ENCODE results near the gene PIK3CB.
"Not testable (repeated sequence)": the region's sequence is repeated elsewhere in the genome, so short reads cannot be mapped to it uniquely, and the experiment has no call there.

PIK3CB gene

DNA sequence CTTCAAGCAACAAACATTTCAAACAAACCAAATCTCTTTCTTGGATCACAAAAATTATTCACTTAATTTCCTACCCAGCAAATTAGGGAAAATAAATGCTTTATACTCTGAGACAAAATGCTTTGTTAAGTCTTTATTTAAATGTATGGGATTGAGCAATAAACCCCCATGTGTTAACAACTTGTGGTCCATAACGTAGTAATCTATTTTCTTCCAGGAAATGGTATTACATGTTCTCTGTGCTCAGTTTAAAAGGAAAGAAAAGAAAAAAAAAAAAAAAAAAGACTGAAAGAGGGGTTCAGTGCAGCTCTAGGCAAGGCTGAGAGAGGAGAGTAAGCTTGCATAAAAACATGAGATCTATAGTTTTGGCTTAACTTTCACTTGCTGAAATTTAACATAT lies 102.3 kb downstream of the PIK3CB start:
- no peak for FAIRE-seq

DNA sequence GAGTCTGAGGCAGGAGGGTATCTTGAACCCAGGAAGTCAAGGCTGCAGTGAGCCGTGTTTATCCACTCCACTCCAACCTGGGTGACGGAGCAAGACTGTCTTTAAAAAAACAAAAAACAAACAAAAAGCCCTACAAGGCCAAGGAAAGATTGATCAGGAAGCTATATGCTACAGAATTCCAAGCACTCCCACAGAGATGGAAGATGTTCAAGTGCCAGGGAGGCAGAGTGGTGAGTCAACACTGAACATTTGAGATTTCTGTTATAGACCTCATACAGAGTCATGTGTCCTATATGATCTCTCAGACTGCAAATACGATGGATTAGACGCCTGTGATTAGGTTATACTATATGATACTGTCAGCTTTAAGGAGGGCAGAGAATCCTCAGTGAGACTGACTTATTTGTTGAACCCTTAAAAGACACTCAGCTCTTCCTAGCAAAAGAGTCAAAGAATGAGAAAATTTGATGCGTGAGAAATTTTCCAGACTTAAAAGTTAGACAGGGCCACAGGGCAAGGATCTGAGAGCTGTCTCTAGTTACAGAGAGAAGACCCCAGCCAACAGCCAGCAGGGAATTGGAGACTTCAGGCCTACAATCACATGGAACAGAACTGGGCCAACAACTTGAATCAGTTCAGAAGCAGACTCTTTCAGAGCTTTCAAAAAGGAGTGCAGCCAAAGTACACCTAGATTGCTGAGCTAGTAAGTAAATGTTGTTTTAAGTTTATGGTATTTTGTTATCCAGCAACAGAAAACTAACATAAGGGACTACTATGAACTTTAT lies 107.6 kb downstream of the PIK3CB start:
- no peak for FAIRE-seq

DNA sequence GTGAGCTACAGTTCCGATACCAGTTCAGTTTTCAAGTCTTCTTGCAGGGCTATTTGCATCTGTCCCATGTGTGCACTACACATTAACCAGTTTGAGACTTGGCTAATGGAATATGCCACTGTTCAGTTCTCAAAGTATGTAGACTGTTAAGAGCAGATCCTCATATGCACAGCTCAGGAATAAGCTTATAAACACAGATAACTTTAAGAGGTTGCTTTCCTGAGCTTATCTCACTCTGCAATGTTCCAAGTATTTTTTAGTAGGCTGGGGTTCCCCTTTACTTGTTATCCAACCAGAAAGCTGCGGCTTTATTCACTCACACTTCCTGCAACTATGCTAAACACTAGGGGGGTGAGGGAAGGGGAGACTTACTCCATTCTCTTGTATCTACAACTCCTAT lies 108.7 kb downstream of the PIK3CB start:
- not testable (repeated sequence) for FAIRE-seq

DNA sequence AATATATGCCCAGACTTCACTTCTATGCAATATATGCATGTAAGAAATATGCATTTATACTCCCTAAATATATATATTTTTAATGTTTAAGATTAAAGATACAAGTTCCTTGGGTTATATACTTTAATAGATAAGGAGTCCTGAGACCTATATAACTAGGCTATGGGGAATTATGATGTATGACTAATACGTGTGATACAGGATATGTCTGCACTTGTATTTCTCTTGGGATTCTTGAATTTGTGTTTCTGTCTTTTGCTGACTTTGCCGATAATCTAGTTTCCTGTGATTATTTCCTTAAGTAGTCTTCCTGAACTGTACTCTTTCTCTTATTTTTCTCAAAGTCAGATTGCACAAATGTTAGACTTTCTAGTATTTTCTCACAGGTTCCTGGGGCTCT lies 109.6 kb downstream of the PIK3CB start:
- FAIRE-seq = no peak

DNA sequence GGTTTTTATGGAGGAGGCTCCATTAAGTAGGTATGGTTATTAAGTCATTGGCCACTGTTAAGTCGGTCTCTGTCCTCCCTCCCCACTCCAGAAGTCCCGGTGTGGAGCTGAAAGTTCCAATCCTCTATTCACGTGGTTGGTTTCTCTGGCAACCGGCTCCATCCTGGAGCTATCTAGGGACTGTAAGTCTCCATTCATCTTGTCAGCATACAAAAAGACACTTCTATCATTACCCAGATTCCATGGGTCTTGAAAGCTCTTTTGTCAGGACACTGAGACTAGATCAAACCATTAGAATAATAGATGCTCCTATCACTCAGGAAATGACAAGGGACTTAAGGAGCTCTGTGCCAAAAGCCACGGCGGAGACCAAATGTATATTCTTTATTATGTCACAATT lies 110.3 kb downstream of the PIK3CB start:
- FAIRE-seq = no peak

DNA sequence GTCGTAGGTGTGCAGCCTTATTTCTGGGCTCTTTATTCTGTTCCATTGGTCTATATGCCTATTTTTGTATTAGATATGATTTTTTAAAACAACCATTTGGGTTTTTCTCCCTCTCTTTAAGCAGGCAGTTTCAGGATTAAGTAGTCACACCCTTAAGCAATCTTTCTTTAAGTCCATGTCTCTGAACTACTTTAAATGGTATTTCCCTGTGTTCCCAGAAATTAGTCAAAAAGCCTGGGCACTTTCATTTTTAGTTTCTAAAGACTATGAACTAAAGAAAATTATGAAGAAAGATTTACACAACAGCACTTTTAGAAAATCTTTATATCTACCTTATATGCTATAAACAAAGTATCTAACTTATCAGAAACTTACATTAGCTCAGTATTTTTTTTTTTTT lies 115.9 kb downstream of the PIK3CB start:
- no peak for FAIRE-seq

GRCh38 chr3:138717348-138717747 lies 117.4 kb downstream of the PIK3CB start:
- FAIRE-seq = no peak

GRCh38 chr3:138712086-138712485 lies 122.6 kb downstream of the PIK3CB start:
- FAIRE-seq = peak; percentile 16

DNA sequence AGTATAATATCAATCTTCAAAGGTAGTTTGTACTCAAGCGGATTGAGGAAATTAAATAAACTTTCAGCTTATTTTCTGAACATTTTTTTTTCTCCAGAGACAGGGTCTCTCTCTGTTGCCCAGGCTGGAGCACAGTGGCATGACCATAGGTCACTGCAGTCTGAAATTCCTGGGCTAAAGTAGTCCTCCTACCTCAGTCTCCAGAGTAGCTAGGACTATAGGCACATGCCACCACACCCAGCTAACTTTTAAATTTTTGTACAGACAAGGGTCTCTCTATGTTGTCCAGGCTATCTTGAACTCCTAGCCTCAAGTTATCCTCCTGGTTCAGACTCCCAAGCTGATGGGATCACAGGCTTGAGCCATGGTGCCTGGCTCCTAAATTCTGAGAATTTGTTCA lies 129.1 kb downstream of the PIK3CB start:
- no peak for FAIRE-seq

- FAIRE-seq = no peak
These were observed 137.9 kb downstream of the PIK3CB start for GRCh38 chr3:138696666-138697370.

DNA sequence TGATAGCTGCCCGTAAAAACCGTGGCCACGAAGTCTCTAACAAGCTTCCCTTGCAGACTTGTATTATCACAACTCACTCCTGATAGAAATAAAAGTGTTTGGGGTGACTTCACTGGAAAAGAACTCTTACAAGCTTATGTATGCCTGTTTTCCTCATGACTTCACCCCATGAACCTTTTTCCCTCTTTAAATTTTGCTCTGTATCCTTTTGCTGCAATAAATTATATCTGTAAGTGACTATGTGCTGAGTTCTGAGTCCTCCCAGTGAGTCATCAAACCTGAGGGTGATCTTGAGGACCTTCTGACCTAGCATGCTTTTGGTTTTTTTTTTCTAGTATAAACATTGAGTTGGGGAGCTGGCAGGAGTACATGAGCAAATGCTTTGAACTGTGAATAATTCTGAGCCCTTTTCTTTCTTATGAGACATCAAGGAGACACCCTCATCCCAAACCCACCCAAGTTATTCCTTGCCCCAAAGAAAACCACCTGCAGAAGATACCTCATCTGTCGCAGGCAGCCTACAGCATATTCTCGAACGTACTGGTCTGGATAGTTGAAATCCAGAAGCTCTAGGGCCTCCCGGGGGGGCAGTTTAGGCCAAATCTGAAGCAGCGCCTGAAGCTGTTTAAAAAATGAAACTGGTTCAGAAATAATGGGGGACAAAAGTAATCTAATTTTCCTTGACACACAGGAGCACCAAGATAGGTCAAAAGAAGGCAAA lies 140.3 kb downstream of the PIK3CB start:
- FAIRE-seq = no peak

DNA sequence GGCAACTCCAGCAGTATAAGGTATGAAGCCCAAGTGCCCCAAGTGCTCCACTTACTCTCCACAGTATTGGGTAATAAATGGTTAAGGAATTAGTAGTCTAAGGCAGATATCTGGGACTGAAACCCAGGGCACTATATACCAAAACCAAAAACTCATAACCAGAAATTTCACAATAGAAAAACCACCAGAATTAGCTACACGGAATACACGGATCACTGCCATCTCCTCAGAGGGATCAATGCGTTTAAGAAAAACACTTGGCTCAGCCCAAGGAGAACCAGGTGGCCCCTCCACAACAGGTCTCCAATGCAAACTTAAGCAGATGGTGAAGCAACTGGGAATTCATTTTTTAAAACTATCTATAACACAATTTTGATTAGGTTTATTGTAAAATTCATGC lies 142.6 kb downstream of the PIK3CB start:
- no peak for FAIRE-seq

DNA sequence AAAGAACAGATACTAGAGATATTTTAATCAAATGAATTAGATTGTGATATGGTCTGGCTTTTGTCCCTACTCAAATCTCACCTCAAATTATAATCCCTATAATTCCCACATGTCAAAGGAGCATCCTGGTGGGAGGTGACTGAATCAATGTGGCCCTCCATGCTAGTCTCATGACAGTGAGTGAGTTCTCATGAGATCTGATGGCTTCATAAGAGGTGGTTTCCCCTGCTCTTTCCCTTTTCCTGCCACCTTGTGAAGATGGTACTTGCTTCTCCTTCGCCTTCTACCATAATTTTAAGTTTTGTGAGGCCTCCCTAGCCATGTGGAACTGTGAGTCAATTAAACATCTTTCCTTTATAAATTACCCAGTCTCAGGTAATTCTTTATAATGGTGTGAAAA lies 143.4 kb downstream of the PIK3CB start:
- FAIRE-seq = no peak

GRCh38 chr3:138690036-138690435 lies 144.7 kb downstream of the PIK3CB start:
- peak; percentile 3 for FAIRE-seq

DNA sequence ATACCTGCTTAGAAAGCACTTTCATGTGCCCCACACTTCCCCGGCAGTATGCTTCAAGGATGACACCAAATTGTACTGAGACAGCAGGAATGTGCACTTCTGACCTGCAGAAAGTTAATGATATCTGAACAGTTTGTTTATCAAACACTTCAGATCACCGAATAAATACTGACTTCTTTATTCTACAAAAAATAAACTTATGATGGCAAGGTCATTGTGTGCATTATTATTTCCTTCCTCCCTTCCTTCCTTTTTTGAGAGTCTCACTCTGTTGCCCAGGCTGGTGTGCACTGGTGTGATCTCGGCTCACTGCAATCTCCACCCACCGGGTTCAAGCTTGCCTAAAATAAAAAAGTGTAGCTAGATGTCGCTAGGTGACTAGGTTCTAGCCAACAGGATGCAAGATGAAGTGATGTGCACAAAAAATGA lies 145.8 kb downstream of the PIK3CB start:
- FAIRE-seq = no peak

DNA sequence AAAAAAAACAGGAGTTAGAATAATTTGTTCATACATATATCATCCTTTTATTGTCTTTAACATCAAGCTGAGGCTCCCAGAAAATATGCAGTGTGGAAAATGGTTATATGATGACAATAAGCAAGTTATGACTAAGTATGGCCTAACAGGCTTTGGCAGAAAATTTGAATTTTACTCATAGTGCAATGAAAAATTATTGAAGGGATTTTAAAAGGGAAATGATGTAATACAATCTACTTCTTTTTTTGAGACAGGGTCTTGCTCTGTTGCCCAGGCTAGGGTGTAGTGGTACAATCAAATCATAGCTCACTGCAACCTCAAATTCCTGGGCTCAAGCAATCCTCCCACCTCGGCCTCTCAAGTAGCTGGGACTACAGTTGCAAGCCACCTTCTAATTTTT lies 147.5 kb downstream of the PIK3CB start:
- FAIRE-seq = no peak

GRCh38 chr3:138686771-138687221 lies 147.9 kb downstream of the PIK3CB start:
- FAIRE-seq = no peak

- no peak for FAIRE-seq
These were observed 150.3 kb downstream of the PIK3CB start for GRCh38 chr3:138684396-138684795.

- no peak for FAIRE-seq
These were observed 152.1 kb downstream of the PIK3CB start for GRCh38 chr3:138682648-138683047.

GRCh38 chr3:138681463-138682220 lies 153.1 kb downstream of the PIK3CB start:
- no peak for FAIRE-seq

GRCh38 chr3:138680974-138681373 lies 153.8 kb downstream of the PIK3CB start:
- FAIRE-seq = not testable (repeated sequence)

- peak; percentile 29 for FAIRE-seq
These were observed 155.8 kb downstream of the PIK3CB start for GRCh38 chr3:138678874-138679392.

DNA sequence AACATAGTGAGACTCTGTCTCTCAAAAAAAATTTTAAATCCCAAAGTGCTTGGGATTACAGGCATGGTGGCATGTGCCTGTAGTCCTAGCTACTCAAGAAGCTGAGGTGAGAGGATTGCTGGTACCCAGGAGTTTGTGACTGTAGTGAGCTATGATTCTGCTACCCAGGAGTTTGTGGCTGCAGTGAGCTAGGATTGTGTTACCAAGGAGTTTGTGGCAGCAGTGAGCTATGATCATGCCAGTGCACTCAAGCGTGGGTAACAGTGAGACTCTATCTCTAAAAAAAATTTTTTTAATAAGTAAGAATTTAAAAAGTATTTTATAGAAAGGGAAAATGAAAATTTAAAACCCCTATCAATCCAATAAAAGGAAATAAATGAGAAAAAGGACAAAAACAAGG lies 156.6 kb downstream of the PIK3CB start:
- FAIRE-seq = no peak
